ENCODE data around the gene NRXN2.

The NRXN2 gene

DNA sequence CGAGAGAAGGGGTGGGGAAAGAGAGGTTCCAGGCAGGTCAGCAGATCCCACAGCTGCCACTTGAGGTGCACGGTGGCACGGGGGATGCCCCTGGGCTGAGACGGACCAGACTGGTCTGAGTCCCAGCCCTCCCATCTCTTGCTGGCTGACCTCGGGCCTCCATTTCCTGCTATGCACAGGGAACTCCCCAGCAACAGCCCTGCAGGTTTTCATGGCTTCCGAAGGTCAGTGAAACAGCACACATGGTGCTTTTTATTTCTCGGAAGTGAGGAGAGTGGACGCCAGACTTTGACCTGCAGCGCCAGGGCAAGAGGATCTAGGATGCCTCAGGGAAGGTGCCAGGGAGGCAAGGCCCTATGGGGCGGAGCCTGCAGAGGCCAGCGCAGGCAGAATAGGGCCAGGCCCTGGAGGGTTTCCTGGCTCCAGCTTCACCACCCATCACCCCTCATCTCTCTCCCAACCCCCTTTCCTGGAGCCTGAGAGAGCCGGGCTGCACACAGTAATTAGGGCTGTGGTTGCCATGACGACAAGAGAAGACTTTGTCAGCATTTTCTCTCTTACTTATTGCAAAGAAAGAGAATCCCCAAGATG lies 102.5 kb downstream of the NRXN2 start:
- DNase-seq, result no peak

DNA sequence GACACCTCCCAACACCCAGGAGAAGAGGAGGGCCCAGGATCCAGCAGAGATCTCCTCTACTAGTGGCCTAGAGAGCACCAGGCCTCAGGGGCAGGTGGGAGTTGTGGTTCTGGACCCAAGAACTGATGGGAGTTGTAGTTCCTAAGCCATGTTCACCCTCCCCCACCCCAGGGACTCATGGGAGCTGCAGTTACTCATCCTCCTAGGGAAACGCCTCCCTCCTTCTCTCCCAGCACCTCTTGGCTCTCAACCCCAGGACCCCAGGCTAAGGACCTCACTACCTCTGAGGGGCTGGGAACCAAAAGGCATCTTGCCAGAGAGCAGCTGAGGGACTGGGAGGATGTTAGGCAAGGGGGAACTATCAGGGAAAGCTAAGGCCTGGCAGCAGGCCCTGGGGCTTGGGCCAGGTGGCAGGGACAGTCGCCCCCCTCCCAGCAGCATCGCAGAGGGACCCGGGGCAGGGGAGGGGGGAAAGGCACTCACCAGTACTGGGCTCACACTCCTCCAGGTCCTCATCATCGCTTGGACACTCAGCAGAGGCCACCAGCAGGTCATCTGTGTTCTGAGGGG lies 103.1 kb downstream of the NRXN2 start:
- no peak for DNase-seq

DNA sequence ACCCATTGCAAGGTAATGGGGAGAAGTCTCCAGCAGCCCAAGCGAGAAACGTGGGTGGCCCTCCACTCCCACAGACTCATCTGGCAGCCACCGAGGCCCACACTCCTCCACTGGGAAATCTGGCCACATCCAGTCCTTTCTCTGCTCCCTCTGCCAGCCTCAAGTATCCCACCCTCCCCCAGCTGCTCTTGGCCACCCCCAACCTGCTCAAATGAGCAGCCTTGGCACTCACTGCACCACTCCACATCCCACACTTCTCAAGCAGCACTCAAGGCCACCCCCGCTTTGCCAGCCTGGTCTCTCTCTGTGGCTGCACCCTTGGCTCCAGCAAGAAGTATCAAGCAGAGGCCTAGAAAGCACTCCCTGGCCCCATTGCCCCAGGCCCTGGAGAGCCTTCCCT lies 103.8 kb downstream of the NRXN2 start:
- DNase-seq, result no peak

DNA sequence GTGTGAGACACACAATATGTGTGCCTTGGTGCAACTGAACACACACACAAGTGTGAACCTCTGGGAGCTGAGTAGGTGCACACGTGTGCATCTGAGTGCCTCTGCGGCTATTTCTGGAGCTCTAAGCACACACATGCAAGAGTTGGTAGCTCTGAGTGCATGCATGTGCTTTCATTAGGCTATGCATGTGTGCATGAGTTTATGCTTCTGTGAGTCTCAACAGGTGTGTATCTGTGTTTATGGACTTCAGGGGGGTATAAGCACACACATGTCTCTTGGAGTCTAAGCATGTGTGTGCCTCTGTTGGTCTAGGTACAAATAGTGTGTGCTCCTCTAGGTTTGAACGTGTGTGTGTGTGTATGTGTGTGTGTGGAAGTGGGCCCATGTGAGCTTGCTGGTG lies 106.2 kb downstream of the NRXN2 start:
- DNase-seq, result no peak

DNA sequence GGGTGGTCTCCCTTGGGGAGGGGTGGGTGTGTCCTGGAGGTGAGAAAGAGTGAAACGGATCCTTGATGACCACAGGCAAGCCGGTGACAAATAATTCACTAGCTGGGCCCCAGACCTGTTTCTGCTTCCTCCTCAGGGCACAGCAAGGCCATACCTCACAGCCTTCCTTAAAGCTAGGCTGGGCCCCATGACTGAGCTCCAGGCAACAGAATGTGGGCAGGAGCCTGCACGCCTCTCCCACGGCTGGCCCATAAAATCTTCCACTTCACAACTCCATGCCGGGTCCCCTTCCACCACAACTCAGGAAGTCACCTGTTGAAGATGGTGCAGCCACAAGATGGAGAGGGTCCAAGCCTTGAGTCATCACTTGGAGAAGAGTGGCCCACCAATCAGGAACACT lies 108.1 kb downstream of the NRXN2 start:
- DNase-seq, result no peak

DNA sequence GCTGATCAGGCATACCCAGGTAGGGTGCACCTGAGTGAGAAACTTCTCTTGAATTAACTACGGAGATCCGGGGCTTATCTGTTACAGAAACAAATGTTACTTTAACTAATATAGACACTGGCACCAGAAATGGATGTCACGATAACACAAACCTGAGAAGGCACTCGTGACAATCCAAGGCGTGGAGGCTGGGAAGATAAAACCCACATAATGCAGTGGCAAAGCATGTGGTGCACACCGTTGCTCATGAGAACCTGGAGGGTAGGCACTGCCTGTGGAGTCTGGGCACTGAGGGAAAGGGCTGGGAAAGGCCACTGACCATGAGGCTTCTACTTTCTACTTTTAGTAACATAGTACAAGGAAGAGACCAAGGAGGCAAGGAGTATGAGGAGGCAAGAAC lies 109.3 kb downstream of the NRXN2 start:
- no peak for DNase-seq

DNA sequence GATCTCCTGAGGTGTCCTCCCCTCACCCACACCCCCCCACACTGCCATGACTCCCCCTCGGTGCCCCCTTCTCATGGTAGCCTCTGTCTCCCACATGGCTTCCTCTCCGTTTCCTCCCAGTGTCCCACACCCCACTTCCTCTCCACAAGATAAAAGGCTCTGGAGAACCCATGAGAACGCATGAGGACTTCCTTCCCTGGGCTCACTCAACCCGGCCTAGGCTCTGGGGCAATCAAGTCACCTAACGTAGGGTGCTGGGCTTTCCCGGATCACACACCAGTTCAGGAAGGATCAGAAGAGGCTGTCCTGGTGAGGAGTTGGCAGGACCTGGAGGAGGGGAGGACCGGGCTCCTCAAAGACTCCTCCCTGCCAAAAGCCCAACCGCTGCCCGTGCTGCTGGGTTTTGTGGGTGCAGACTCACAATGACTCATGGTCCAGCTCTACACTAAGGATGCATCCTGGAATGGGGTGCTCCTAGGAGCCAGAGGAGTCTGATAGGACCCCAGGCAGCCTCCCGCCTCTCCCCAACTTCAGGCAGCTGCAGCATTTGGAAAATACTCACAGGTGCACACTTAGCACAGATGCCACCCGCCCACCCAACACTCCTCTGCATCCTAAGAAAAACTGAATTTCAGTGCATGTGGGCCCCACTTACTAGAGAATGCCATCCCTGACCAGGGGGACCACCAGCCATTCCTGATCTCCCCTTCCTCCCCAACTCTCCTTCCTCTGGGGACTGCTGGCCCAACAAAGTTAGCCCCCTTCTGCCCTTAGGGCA lies 110.9 kb downstream of the NRXN2 start:
- DNase-seq, result no peak

DNA sequence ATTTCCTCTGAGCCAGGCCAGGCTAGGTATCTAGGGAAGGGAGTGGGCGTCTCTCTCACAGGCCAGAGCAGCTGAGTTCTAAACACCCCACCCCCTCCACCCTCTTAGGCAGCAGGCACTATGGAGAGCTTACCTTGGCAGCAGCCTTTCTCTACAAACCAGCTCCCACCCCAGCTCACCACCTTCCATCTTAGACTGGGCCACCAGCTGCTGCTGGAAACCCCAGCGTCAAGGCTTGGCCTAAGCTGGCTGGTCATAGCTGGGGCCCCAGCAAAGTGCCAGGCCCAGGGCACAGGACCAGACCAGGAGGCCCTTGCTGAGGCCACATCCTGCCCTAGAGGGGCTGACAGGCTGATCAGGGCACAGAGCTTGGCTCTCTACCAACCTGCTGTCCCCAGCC lies 111.8 kb downstream of the NRXN2 start:
- DNase-seq, result no peak

DNA sequence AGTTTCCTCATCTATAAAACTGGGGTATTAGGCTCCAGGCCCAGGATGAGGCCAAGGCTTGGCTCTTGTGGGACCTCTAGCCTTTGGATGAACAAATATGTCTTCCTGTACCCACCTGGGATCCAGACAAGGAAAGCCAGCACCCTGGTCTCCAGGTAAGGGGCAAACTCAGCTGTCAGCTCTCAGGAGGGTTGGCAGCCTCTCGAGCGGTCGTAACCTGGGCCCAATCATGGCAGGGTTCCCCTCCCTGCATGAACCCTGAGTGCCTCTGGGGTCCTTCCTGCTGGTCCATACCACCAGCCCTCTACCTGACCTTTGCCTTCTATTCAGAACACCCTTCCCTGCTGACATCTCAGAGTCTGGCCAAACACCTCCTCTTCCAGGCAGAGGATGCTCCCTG lies 112.4 kb downstream of the NRXN2 start:
- DNase-seq, result no peak

DNA sequence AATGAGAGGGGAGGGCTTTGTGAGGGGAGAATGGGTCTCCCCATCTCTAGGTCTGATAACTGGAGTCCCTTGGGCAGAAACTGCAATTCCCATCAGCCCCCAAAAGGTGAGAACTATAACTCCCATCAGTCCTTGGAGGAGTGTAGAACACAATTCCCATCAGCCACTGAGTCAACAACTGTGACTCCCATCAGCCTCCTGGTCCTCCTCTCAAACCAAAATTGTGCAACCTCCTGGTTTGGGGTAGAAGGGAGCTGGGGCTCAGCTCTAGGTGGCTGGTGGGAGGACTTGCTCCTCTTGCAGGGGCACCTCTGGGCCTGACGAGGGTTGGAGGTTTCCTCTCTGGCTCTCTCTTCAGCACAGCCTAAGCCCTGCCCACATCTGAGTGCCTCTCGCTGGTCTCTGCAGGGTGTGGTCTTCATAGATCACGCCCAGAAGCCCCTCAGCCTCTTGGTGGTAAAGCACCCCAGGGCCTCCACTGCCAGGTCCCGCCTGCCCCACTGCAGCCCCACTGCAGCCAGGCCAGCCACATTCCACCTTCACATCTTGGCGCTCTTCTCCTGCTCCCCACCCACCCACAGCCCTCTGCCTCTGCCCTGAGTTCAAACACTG lies 113.5 kb downstream of the NRXN2 start:
- peak; percentile 84 for DNase-seq

DNA sequence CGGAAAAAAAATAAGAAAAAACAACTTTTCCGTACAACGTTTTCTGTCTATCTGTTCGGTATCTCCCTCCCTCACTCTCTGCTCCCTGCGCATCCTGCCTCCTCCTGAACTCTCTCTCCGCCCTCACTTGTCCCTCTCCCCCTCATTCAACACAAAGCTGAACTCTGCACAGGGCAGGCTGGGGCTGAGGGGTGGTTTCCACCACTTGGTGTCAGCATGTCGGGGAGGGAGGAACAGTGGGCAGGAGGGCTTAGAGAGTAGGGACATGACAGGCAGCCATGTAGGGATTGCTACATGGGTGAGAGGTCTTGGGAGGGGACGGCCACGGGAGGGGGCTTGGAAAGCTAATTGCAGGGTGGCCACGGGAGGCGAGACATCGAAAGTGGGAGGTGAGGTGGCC lies 114.4 kb downstream of the NRXN2 start:
- no peak for DNase-seq

DNA sequence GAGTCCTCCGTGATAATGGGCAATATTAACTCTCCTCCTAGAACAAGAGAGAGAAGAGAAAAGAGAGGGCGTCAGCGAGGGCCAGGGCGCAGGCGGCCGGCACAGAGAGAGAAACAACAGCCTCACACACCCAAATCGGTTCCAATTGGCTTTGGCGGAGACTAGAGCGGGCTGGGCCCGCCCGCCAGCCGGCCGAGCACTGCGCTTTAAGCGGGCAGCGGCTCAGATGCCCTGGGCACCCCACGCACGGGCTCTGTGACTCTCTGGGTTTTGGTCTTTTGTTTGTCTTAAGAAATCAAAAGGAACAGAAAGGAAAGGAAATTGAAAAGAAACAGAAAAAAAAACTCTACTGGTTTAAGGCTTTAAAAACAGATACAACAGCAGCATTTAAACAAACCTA lies 115.0 kb downstream of the NRXN2 start:
- DNase-seq, result no peak

DNA sequence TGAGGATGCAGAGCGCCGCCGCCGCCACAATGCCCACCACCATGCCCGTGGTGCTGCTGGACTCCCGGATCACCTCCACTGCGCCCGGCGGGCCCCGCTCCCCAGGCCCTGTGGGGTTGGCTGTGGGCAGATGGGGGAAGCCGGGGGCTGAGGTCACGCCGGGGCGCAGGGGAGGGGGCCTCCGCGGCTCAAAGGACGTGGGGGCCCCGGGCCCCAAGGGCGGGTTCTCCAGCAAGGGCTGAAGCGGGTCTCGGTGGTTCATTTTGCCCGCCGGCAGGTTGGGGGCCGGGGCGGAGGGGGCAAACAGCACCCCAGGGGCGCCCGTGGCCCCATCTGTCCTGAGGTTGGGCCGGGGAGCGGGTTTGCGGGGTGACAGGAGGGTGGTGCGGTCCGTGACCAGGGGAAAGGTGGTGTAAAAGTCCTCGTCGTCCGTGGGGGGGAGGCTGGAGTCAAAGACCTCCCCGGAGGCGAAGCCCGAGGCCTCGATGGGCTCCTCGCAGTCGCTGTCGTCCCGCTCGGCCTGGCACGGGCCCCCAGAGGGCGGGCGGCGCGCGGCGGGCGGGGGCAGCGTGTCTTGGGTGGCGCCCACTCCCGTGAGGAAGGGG lies 115.5 kb downstream of the NRXN2 start:
- DNase-seq, result no peak

DNA sequence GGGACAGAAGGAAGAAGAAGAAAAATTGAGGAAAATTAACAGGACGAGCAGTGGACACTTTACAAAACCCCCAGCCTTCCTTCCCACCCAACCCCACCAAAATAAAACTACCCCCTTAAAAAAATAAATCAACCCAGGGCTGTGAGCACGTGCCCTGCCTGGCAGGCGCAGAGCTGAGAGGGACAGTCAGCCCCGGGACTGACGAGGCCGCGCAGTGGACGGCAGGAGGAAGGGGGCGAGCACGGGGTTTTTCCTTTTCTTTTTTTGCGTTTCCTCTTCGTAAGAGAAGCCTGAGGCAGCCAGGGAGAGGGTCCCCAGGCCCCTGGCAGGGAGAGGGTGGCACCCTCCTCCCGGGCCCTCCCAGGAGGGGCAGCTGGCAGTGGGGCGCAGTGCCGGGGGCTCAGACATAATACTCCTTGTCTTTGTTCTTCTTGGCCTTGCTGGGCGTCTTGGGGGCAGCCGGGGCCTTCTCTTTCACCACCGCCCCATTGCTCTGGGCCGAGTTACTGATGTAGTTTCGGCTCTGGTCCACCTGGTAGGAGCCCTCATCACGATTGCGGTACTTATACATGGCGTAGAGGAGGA lies 116.1 kb downstream of the NRXN2 start:
- DNase-seq, result no peak

DNA sequence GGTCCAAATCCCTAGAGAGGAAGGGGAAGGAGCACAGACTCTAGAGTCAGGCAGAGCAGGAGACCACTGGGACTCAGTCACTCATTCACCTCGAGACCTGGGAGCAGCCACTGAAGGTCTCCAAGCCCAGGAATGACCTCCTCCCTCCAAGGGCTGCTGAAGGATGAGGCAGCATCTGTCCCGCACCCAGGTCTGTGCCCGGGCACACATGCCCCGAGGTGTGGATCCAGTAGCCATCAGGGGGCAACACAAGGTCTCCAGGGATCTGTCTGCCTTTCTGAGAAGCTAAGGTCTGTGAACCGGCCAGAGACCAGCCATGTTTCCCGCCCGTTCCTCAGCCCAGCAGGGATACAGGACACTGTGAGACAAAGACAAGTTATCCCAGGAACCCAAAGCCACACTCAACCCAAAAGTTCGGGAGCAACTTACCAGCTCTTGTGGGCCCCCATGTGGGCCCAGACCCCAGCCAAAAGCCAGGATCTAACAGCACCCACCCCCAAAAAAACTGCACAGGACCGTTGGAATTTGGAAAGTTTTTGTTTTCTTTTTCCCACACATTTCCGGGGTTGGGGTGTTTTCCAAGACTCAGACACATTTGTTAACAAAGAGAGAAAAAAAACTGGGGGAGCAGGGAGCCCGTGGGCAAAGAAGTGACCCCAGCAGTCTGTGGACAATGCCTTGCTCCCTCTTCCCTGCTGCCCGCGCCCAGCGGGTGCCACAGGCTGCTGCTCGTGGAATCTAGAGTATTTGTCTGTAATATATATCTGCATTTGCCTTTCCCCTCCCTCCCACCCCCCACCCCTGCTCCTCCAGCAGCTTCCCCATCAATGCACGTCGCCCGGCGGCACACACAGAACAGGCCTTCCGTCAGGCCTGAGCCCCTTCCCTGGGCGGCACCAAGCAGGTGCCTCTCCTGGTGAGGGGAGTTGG lies 117.1 kb downstream of the NRXN2 start:
- DNase-seq, result no peak

DNA sequence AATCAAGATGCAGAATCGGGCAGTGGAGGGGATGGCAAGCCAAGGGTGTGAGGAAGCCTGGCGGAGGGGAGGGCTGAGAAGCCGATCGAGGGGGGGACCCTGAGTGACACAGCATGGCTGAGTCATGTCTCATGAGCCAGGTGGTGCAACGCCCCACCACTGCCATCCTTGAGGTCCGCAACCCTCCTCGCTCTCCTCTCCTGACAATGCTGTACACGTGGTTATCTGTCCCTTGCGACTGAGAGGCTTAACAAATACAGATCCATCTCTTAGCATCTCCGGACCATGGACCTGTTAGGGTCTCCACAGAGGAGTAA lies 117.8 kb downstream of the NRXN2 start:
- no peak for DNase-seq

DNA sequence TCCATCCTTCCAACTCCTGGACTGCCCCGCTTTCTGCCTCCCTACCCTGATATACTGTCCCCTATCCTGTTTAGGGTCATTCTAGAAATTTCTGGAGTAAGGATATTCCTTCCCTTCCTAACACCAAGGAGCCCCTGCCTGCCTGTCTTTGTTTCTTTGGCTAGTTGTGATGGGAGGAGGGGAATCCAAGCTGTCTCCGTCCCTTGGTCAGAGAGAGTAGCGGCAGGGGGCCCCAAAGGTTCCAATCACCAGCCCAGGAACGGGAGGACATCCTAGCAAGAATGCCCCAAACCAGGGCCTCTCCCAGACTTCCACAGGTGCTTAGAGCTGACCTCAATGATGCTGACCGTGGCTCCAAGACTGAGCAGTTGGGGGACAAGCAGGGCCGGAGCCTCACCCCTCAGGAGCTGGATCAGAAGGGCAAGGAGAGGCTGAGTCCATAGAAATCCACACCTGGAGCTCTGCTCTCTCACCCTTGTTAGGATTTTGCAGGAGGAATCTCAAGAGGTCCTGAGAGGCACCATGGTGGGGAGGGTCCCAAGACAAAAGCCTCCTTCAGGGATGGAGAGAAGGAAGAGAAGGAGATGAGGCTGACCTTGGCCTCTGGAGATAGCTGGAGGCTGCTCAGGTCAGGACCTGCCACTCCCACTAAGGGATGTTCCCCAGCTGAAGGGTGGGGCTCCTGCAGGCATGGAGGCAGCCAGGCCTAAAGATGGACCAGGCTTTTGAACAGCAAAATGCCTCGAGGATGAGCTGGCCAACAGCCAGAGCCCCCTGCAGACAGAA lies 118.3 kb downstream of the NRXN2 start:
- no peak for DNase-seq

DNA sequence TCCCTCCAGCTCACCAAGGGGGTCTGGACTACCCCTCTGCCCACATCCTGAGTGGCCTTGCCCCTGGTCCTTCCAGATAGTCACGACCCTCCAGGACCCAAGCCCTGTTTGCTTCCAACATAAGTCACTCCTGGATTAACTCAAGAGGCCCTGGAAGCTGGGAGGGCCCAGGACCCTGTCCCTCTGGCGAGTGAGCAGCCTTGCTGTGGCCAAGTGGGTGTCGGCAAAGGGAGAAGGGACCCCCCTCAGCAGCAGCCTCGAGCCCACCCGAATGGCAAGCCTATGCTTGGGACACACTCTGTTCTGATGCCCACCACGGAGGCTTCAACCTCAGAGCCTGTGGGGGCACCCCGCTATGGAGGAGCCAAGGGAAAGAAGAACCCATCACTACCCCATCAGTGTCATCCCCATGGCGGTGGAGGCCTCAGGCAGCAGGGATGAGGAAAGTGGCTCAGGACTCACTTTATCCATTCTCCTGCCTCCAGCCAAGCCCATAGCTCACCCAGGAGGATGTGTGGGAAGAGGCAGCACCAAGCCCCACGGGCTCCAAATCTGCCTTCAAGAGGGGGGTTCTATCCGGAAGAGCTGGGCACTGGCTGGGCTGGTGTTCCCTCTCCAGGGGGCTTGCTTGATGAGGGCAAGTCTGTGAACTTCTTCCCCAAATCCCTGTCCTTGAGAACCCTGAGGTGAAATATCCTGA lies 119.4 kb downstream of the NRXN2 start:
- DNase-seq, result no peak

DNA sequence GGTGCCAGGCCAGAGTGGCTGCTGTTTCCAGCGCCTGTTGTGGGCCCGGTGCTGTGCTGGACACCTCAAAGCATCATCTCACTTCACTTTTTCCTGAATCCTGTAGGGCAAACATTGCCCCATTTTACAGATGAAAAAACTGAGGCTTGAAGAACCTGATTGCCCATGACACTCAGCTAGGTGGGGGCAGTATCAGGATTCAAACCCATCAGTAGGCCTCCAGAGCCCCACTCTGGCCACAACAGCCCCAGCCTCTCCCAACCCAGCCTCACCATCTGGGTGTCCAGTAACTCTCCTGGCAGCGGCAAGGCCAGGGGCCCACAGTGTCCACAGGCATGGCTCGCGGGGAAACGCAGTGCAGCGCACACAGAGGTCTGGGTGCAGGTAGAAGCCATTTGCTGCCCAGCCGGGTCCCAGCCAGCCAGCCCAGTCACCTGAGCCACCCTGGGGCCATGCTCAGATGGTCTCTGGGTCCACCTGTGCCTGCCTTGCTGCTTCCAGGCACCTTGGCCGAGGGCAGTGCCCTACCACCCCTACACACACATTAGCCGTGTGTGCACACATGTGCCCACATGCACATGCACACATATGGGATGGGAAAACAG lies 120.4 kb downstream of the NRXN2 start:
- no peak for DNase-seq
